Muscle layer of duodenum (tissue), 2 donors: ENCODE measurements around the gene PEX19.

Experiments used
- H3K27ac ChIP-seq: one replicate; pipeline ENCODE4 v1.7.0; 2013; ENCODE audit warnings: mild to moderate bottlenecking, low read length
- H3K27me3 ChIP-seq: one replicate; pipeline ENCODE4 v1.7.0; 2013; ENCODE audit warnings: low read depth, mild to moderate bottlenecking, control low read depth, low read length
- H3K36me3 ChIP-seq, 2 donors: one replicate each; pipeline ENCODE4 v1.7.0; 2013; ENCODE audit warnings: low read length in 2 of 2, control low read depth in 1 of 2, mild to moderate bottlenecking in 1 of 2; ENCODE audit not compliant: insufficient read depth in 2 of 2, control insufficient read depth in 1 of 2
- H3K4me1 ChIP-seq, 2 donors: one replicate each; pipeline ENCODE4 v1.7.0; 2013; ENCODE audit warnings: low read length in 2 of 2, mild to moderate bottlenecking in 2 of 2, control low read depth in 1 of 2, moderate library complexity in 1 of 2; ENCODE audit not compliant: insufficient read depth in 2 of 2, control insufficient read depth in 1 of 2
- H3K4me3 ChIP-seq, 2 donors: one replicate each; pipeline ENCODE4 v1.7.0; 2013; ENCODE audit warnings: low read length in 2 of 2, low read depth in 1 of 2, mild to moderate bottlenecking in 1 of 2
- H3K9me3 ChIP-seq, 2 donors: one replicate each; pipeline ENCODE4 v1.7.0; 2013; ENCODE audit warnings: low read length in 2 of 2, control low read depth in 1 of 2, mild to moderate bottlenecking in 1 of 2; ENCODE audit not compliant: control insufficient read depth in 1 of 2
- donor health status: healthy.

The PEX19 gene

DNA sequence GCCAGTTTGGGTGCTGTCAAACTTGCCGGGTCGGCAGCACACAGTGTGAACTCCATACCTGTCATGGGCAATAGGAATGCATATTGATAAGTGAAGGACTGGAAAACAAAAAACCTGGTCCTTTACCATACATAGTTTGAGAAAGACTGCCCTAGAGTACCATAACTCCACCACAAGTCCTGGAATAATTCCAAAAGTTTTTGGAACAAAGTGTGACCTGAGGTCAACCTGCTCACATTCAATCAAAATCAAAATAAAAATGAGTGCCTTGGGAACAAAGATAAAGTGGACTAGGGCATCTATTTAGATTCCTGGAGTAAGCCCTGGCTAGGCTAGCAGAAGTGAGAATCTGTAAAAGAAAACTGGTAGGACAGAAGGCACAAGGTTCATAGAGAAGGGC, 7.6 kb downstream of the PEX19 start:
- Histone ChIP-seq H3K27me3 (no peaks in the 10 kb centered on the region), H3K27ac (no peak overlapping the region), H3K4me1 (no peaks in the 10 kb centered on the region), H3K4me3 (no peak overlapping the region), H3K36me3 (peaks cover 42 to 59% of the 10 kb centered on the region in 2 donors), H3K9me3 (no peaks in the 10 kb centered on the region)

DNA sequence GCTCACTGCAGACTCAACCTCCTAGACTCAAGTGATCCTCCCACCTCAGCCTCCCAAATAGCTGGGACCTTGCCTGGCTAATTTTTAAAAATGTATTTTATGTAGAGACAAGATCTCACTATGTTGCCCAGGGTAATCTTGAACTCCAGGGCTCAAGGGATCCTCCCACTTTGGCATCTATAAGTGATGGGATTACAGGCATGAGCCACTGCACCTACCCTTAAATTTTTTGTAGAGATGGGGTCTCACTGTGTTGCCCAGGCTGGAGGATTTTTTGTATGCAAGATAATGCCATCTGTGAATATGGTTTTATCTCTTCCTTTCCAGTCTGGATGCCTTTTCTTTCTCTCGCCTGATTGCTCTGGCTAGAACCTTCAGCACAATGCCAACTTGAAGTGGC, 13.9 kb downstream of the PEX19 start:
- no peaks in the 10 kb centered on the region for H3K4me1 ChIP-seq
- H3K9me3 ChIP-seq = no peaks in the 10 kb centered on the region
- H3K27me3 ChIP-seq = no peaks in the 10 kb centered on the region
- H3K36me3 ChIP-seq = no peaks in the 10 kb centered on the region
- H3K27ac ChIP-seq = no peak overlapping the region
- no peak overlapping the region for H3K4me3 ChIP-seq

- H3K4me1 ChIP-seq = peaks cover 0 to 4% of the 10 kb centered on the region in 2 donors
Measured at GRCh38 chr1:160267284-160267991, 17.5 kb downstream of the PEX19 start.

GRCh38 chr1:160264795-160265307, 20.1 kb downstream of the PEX19 start:
- Histone ChIP-seq H3K36me3 (peaks cover 0 to 4% of the 10 kb centered on the region in 2 donors), H3K27me3 (no peaks in the 10 kb centered on the region), H3K9me3 (no peaks in the 10 kb centered on the region), H3K27ac (no peak overlapping the region), H3K4me3 (no peak overlapping the region), H3K4me1 (peaks cover 14 to 17% of the 10 kb centered on the region in 2 donors)

More at GRCh38 chr1:160267284-160267991, 17.5 kb downstream of the PEX19 start:
- Histone ChIP-seq H3K36me3 (no peaks in the 10 kb centered on the region), H3K9me3 (no peaks in the 10 kb centered on the region), H3K27me3 (no peaks in the 10 kb centered on the region), H3K27ac (no peak overlapping the region), H3K4me3 (no peak overlapping the region)

GRCh38 chr1:160261893-160262794, 22.8 kb downstream of the PEX19 start, which contains the start of gene DCAF8:
Gene DCAF8 (minus strand): TSS chr1:160262549. CDS start chr1:160244008, 18,541 bp downstream.
- Histone ChIP-seq H3K9me3 (no peaks in the 10 kb centered on the region), H3K27ac (peak within 1 kb of the TSS; percentile 99), H3K4me1 (peaks cover 14 to 36% of the 10 kb centered on the region in 2 donors), H3K36me3 (peaks cover 0 to 4% of the 10 kb centered on the region in 2 donors), H3K27me3 (no peaks in the 10 kb centered on the region), H3K4me3 (peak within 1 kb of the TSS; percentile 84)

- peaks cover 0 to 4% of the 10 kb centered on the region in 2 donors for H3K36me3 ChIP-seq
- peak overlapping the region; percentile 84 for H3K4me3 ChIP-seq
- H3K27ac ChIP-seq = peak overlapping the region; percentile 99
- peaks cover 14 to 42% of the 10 kb centered on the region in 2 donors for H3K4me1 ChIP-seq
- no peaks in the 10 kb centered on the region for H3K27me3 ChIP-seq
- no peaks in the 10 kb centered on the region for H3K9me3 ChIP-seq
Measured at GRCh38 chr1:160261556-160261892, 23.4 kb downstream of the PEX19 start.

- H3K4me1 ChIP-seq = peaks cover 14 to 51% of the 10 kb centered on the region in 2 donors
- H3K36me3 ChIP-seq = peaks cover 0 to 4% of the 10 kb centered on the region in 2 donors
- H3K4me3 ChIP-seq = peak overlapping the region; percentile 84
Measured at GRCh38 chr1:160260406-160261382, 24.2 kb downstream of the PEX19 start.

GRCh38 chr1:160258177-160258798, 26.6 kb downstream of the PEX19 start:
- Histone ChIP-seq H3K27ac (no peak overlapping the region), H3K4me1 (peaks cover 14 to 54% of the 10 kb centered on the region in 2 donors), H3K27me3 (no peaks in the 10 kb centered on the region)

More at GRCh38 chr1:160260406-160261382, 24.2 kb downstream of the PEX19 start:
- Histone ChIP-seq H3K9me3 (no peaks in the 10 kb centered on the region), H3K27ac (peak overlapping the region; percentile 99), H3K27me3 (no peaks in the 10 kb centered on the region)

DNA sequence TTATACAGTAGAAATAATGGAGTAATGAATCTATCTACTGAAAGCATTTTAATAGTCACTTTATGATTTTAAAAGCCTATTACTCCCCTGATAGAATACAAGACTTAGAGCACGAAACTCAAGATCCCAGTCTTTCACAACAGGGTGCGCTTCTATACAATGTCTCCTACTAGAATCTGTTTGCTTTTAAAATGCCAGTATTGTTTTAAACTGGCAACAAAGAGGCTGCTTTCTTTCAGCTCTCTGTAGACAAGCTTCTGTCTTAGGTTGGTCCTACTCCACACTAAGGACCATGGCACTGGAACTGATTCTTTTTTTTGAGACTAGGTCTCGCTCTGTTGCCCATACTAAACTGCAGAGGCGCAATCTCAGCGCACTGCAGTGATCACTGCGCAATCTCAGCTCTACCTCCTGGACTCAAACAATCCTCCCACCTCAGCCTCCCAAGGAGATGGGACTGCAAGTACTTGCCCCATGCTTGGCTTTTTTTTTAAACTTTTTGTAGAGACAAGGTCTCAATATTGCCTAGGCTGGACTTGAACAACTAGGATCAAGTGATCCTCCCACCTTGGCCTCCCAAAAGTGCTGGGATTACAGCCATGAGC, 27.4 kb downstream of the PEX19 start:
- no peak overlapping the region for H3K27ac ChIP-seq
- no peak overlapping the region for H3K4me3 ChIP-seq
- peaks cover 14 to 52% of the 10 kb centered on the region in 2 donors for H3K4me1 ChIP-seq
- H3K36me3 ChIP-seq = peaks cover 3 to 4% of the 10 kb centered on the region in 2 donors
- no peaks in the 10 kb centered on the region for H3K27me3 ChIP-seq
- H3K9me3 ChIP-seq = no peaks in the 10 kb centered on the region

More at GRCh38 chr1:160258177-160258798, 26.6 kb downstream of the PEX19 start:
- Histone ChIP-seq H3K36me3 (peaks cover 3 to 4% of the 10 kb centered on the region in 2 donors), H3K9me3 (no peaks in the 10 kb centered on the region), H3K4me3 (no peak overlapping the region)
